Activated T-cell treated with anti-CD3 and anti-CD28 coated beads, Interleukin-2, amount 50 U/mL, for 72 hours (primary cell): ENCODE data around the gene LIMS2. TPM values are rescaled to one million over a fixed set of nuclear protein-coding genes. Genes with fewer than 3 reads are reported as not detected.
A peak's percentile ranks its signal among the peaks of the same experiment; 100 is the strongest.

Experiments
- ATAC-seq, 2 donors: fragments of 150-1000 bp; cut with Tn5 transposase; replicated peaks in 1 of 2; 2 replicates each; pipeline ENCODE4 v1.10.0; 2021; ENCODE audit warnings: moderate library complexity in 2 of 2, mild to moderate bottlenecking in 1 of 2
- DNase-seq, 2 donors: peaks; one replicate each; pipeline ENCODE4 v3.0.0; 2021 to 2022; ENCODE audit warnings: mixed read lengths in 1 of 2
- H3K27ac Mint-ChIP-seq: one replicate; pipeline ENCODE4 v1.8.0; 2022; ENCODE audit warnings: mild to moderate bottlenecking, moderate library complexity, mixed read lengths
- H3K27me3 Mint-ChIP-seq: one replicate; pipeline ENCODE4 v1.8.0; 2022; ENCODE audit warnings: low read depth, mixed read lengths
- H3K36me3 Mint-ChIP-seq, 2 donors: one replicate each; pipeline ENCODE4 v1.8.0; 2022; ENCODE audit warnings: mixed read lengths in 2 of 2, mild to moderate bottlenecking in 1 of 2; ENCODE audit not compliant: insufficient read depth in 2 of 2
- H3K4me1 Mint-ChIP-seq: one replicate; pipeline ENCODE4 v1.8.0; 2022; ENCODE audit warnings: low read depth, mixed read lengths
- H3K4me3 Mint-ChIP-seq, 2 donors: one replicate each; pipeline ENCODE4 v1.8.0; 2022; ENCODE audit warnings: mild to moderate bottlenecking in 2 of 2, mixed read lengths in 2 of 2, moderate library complexity in 2 of 2
- H3K9me3 Mint-ChIP-seq, 2 donors: one replicate each; pipeline ENCODE4 v1.8.0; 2022; ENCODE audit warnings: mixed read lengths in 2 of 2
- total RNA-seq, 2 donors: library from RNA; stranded (reverse); gene quantifications; one replicate each; pipeline ENCODE4 v1.2.3, GENCODE V29; 2022

Gene LIMS2
- total RNA-seq, 2 donors from 2014 or later: 6.4 to 10.3 TPM

- H3K36me3 Mint-ChIP-seq: peaks cover 2 to 17% of the 10 kb centered on the region in 2 donors
- ATAC-seq: no peak
- no peak overlapping the region for H3K4me3 Mint-ChIP-seq
- H3K27me3 Mint-ChIP-seq: no peaks in the 10 kb centered on the region
- no peaks in the 10 kb centered on the region for H3K9me3 Mint-ChIP-seq
- DNase-seq: no peak
- peaks cover 34% of the 10 kb centered on the region for H3K4me1 Mint-ChIP-seq
- peak overlapping the region; percentile 71 for H3K27ac Mint-ChIP-seq
Observed at GRCh38 chr2:127706215-127706990, 31.1 kb upstream of the LIMS2 start.

- Mint-ChIP-seq H3K27me3 (no peaks in the 10 kb centered on the region), H3K27ac (peak overlapping the region; percentile 39), H3K4me1 (peaks cover 40% of the 10 kb centered on the region), H3K9me3 (no peaks in the 10 kb centered on the region), H3K36me3 (peaks cover 2 to 13% of the 10 kb centered on the region in 2 donors), H3K4me3 (no peak overlapping the region)
- ATAC-seq (no peak), DNase-seq (no peak)
Observed at GRCh38 chr2:127705391-127706065, 30.2 kb upstream of the LIMS2 start.

- Mint-ChIP-seq H3K4me3 (peak overlapping the region in 1 of 2 donors; percentile 55), H3K36me3 (peaks cover 2 to 13% of the 10 kb centered on the region in 2 donors), H3K4me1 (peaks cover 46% of the 10 kb centered on the region)
Observed at GRCh38 chr2:127704641-127705390, 29.5 kb upstream of the LIMS2 start.

GRCh38 chr2:127703282-127703681 lies 28.0 kb upstream of the LIMS2 start:
- H3K9me3 Mint-ChIP-seq: no peaks in the 10 kb centered on the region
- peaks cover 46% of the 10 kb centered on the region for H3K4me1 Mint-ChIP-seq
- DNase-seq: no peak
- no peaks in the 10 kb centered on the region for H3K27me3 Mint-ChIP-seq
- peaks cover 2 to 13% of the 10 kb centered on the region in 2 donors for H3K36me3 Mint-ChIP-seq
- ATAC-seq: no peak
- no peak overlapping the region for H3K27ac Mint-ChIP-seq
- peak overlapping the region; percentile 84 to 91 for H3K4me3 Mint-ChIP-seq

More at GRCh38 chr2:127704641-127705390, 29.5 kb upstream of the LIMS2 start:
- ATAC-seq (no peak), DNase-seq (no peak)
- H3K27me3 Mint-ChIP-seq: no peaks in the 10 kb centered on the region
- peak overlapping the region; percentile 39 for H3K27ac Mint-ChIP-seq
- H3K9me3 Mint-ChIP-seq: no peaks in the 10 kb centered on the region

GRCh38 chr2:127702395-127703009 lies 27.2 kb upstream of the LIMS2 start:
- no peak for ATAC-seq
- peak overlapping the region; percentile 90 for H3K27ac Mint-ChIP-seq
- no peaks in the 10 kb centered on the region for H3K9me3 Mint-ChIP-seq
- H3K36me3 Mint-ChIP-seq: peaks cover 2 to 13% of the 10 kb centered on the region in 2 donors
- DNase-seq: no peak
- H3K4me3 Mint-ChIP-seq: peak overlapping the region; percentile 84 to 91
- H3K4me1 Mint-ChIP-seq: peaks cover 46% of the 10 kb centered on the region
- H3K27me3 Mint-ChIP-seq: no peaks in the 10 kb centered on the region

- ATAC-seq: peak; percentile 82
- Mint-ChIP-seq H3K4me3 (peak overlapping the region; percentile 91), H3K27me3 (no peaks in the 10 kb centered on the region), H3K9me3 (no peaks in the 10 kb centered on the region), H3K36me3 (peaks cover 2 to 13% of the 10 kb centered on the region in 2 donors), H3K4me1 (peaks cover 46% of the 10 kb centered on the region), H3K27ac (peak overlapping the region; percentile 90)
- DNase-seq: peak; percentile 86 to 87
Observed at GRCh38 chr2:127701651-127702394, 26.5 kb upstream of the LIMS2 start.

- Mint-ChIP-seq H3K27ac (peak within 1 kb of the TSS; percentile 92), H3K36me3 (peaks cover 0 to 8% of the 10 kb centered on the region in 2 donors), H3K4me3 (peak within 1 kb of the TSS; percentile 91), H3K4me1 (peaks cover 46% of the 10 kb centered on the region), H3K27me3 (no peaks in the 10 kb centered on the region), H3K9me3 (no peaks in the 10 kb centered on the region)
- peak; percentile 93 for DNase-seq
- peak; percentile 81 to 82 for ATAC-seq
Observed at GRCh38 chr2:127701193-127701650, 25.9 kb upstream of the LIMS2 start, which contains the start of gene SFT2D3. SFT2D3 (plus strand) TSS chr2:127701497; CDS start chr2:127701529, 32 bp downstream.

- ATAC-seq (peak in 1 of 2 donors; percentile 4), DNase-seq (peak; percentile 16 to 21)
- Mint-ChIP-seq H3K36me3 (peaks cover 0 to 8% of the 10 kb centered on the region in 2 donors), H3K9me3 (no peaks in the 10 kb centered on the region), H3K27ac (peak overlapping the region; percentile 92), H3K4me3 (peak overlapping the region; percentile 89 to 91), H3K4me1 (peaks cover 46% of the 10 kb centered on the region), H3K27me3 (no peaks in the 10 kb centered on the region)
Observed at GRCh38 chr2:127700527-127701192, 25.3 kb upstream of the LIMS2 start.

GRCh38 chr2:127698553-127699355 lies 23.4 kb upstream of the LIMS2 start:
- Mint-ChIP-seq H3K27me3 (no peaks in the 10 kb centered on the region), H3K4me3 (no peak overlapping the region), H3K27ac (no peak overlapping the region), H3K36me3 (peaks cover 0 to 4% of the 10 kb centered on the region in 2 donors), H3K4me1 (peaks cover 28% of the 10 kb centered on the region), H3K9me3 (no peaks in the 10 kb centered on the region)
- no peak for DNase-seq
- ATAC-seq: no peak

- ATAC-seq (no peak), DNase-seq (no peak)
- Mint-ChIP-seq H3K36me3 (peaks cover 0 to 3% of the 10 kb centered on the region in 2 donors), H3K4me1 (peaks cover 18% of the 10 kb centered on the region), H3K27ac (no peak overlapping the region), H3K4me3 (no peak overlapping the region), H3K9me3 (no peaks in the 10 kb centered on the region), H3K27me3 (no peaks in the 10 kb centered on the region)
Observed at GRCh38 chr2:127697482-127698180, 22.3 kb upstream of the LIMS2 start.
